ENCODE measurements around the gene ABCC1.

DNA sequence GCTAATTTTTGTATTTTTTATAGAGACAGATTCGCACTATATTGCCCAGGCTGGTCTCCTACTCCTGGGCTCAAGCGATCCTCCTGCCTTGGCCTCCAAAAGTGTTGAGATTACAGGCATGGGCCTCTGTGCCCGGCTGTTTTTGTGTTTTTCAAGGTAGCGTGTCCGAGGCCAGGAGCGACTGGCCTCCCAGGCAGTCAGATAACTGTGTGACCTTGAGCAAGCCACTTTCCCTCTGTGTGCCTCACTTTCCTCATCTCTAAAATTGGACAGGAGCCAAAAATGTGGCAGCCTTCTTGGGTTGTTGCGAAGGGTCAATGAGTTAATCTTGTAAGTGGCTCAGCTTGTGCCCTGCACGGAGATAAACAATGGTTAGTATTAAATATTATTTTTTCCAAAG lies 2.4 kb downstream of the ABCC1 start:
- TF ChIP-seq CTCF (conservative IDR thresholded peaks at IDR 0.05; ENCODE audit: low read depth, low read length) (no peak), POLR2A (IDR thresholded peaks at IDR 0.05; ENCODE audit: low read depth, low read length) (no peak), CEBPB (IDR thresholded peaks at IDR 0.05; ENCODE audit: low read depth, low read length) (no peak)

Data from IMR-90 (cell line).